Limb (tissue), 2 donors: ENCODE results near the gene MTA2.
"Not testable (repeated sequence)": the region's sequence is repeated elsewhere in the genome, so short reads cannot be mapped to it uniquely, and the experiment has no call there.

Experiments
- DNase-seq, 2 donors: peaks; one replicate each; pipeline ENCODE4 v3.0.0-alpha.2; 2016; ENCODE audit errors: extremely low spot score in 2 of 2

The MTA2 gene

GRCh38 chr11:62592989-62593421 is 8.7 kb downstream of the MTA2 start:
- DNase-seq = peak in 1 of 2 donors; percentile 24

GRCh38 chr11:62592146-62592815 is 9.4 kb downstream of the MTA2 start:
- peak in 1 of 2 donors; percentile 24 for DNase-seq

- DNase-seq = peak; percentile 97 to 98
Measured at GRCh38 chr11:62591448-62592145, 10.1 kb downstream of the MTA2 start, which contains the start of gene TUT1. Gene TUT1, minus strand, starts transcription at chr11:62591523. Its CDS starts 38 bp downstream, at chr11:62591485.

- DNase-seq = no peak
Measured at GRCh38 chr11:62588966-62589637, 12.6 kb downstream of the MTA2 start.

- not testable (repeated sequence) for DNase-seq
Measured at GRCh38 chr11:62585356-62585755, 16.3 kb downstream of the MTA2 start.

GRCh38 chr11:62581735-62582134 is 19.9 kb downstream of the MTA2 start:
- DNase-seq = not testable (repeated sequence)

- no peak for DNase-seq
Measured at GRCh38 chr11:62580959-62581715, 20.5 kb downstream of the MTA2 start.

- DNase-seq = no peak
Measured at GRCh38 chr11:62579252-62579651, 22.4 kb downstream of the MTA2 start.

GRCh38 chr11:62578541-62578940 is 23.1 kb downstream of the MTA2 start:
- no peak for DNase-seq

- no peak for DNase-seq
Measured at GRCh38 chr11:62577046-62577714, 24.5 kb downstream of the MTA2 start.

- no peak for DNase-seq
Measured at GRCh38 chr11:62575837-62576236, 25.8 kb downstream of the MTA2 start.

GRCh38 chr11:62575156-62575555 is 26.5 kb downstream of the MTA2 start:
- DNase-seq = no peak

GRCh38 chr11:62574363-62575071 is 27.1 kb downstream of the MTA2 start:
- peak in 1 of 2 donors; percentile 48 for DNase-seq

- DNase-seq = peak; percentile 98 to 100
Measured at GRCh38 chr11:62573592-62574362, 27.9 kb downstream of the MTA2 start, which contains the start of gene EEF1G. Gene EEF1G, minus strand, starts transcription at chr11:62573891. Its CDS starts 49 bp downstream, at chr11:62573842.

GRCh38 chr11:62573006-62573591 is 28.6 kb downstream of the MTA2 start:
- peak in 1 of 2 donors; percentile 5 for DNase-seq

GRCh38 chr11:62572431-62572830 is 29.2 kb downstream of the MTA2 start:
- DNase-seq = no peak

- not testable (repeated sequence) for DNase-seq
Measured at GRCh38 chr11:62571493-62571892, 30.2 kb downstream of the MTA2 start.

GRCh38 chr11:62570903-62571302 is 30.8 kb downstream of the MTA2 start:
- not testable (repeated sequence) for DNase-seq

- DNase-seq = no peak
Measured at GRCh38 chr11:62569611-62570010, 32.1 kb downstream of the MTA2 start.
